ENCODE results near the gene KLHL18.
A peak's percentile ranks its signal among the peaks of the same experiment; 100 is the strongest.
"Not testable (repeated sequence)": the region's sequence is repeated elsewhere in the genome, so short reads cannot be mapped to it uniquely, and the experiment has no call there.

Gene KLHL18

GRCh38 chr3:47348411-47349154 is 65.8 kb downstream of the KLHL18 start:
- DNase-seq, result no peak
- no peaks in the 10 kb centered on the region for H3K9me3 Mint-ChIP-seq
- H3K4me3 Mint-ChIP-seq, result no peak overlapping the region
- no peaks in the 10 kb centered on the region for H3K27me3 Mint-ChIP-seq
- H3K27ac Mint-ChIP-seq, result no peak overlapping the region
- peaks cover 3% of the 10 kb centered on the region for H3K4me1 Mint-ChIP-seq (ENCODE audit: low read depth)
- H3K36me3 Mint-ChIP-seq (ENCODE audit: low read depth), result peaks cover 35% of the 10 kb centered on the region

- no peak overlapping the region for H3K27ac Mint-ChIP-seq
- H3K27me3 Mint-ChIP-seq, result no peaks in the 10 kb centered on the region
- peaks cover 12% of the 10 kb centered on the region for H3K9me3 Mint-ChIP-seq
- H3K36me3 Mint-ChIP-seq (ENCODE audit: low read depth), result peaks cover 5% of the 10 kb centered on the region
- peaks cover under 1% of the 10 kb centered on the region for H3K4me1 Mint-ChIP-seq (ENCODE audit: low read depth)
- no peak for DNase-seq
- no peak overlapping the region for H3K4me3 Mint-ChIP-seq
These were observed 72.3 kb downstream of the KLHL18 start for GRCh38 chr3:47355010-47355409.

GRCh38 chr3:47356201-47356600 is 73.5 kb downstream of the KLHL18 start:
- Mint-ChIP-seq H3K36me3 (ENCODE audit: low read depth) (peaks cover 10% of the 10 kb centered on the region), H3K4me1 (ENCODE audit: low read depth) (peaks cover 5% of the 10 kb centered on the region), H3K27ac (no peak overlapping the region), H3K27me3 (no peaks in the 10 kb centered on the region), H3K4me3 (no peak overlapping the region), H3K9me3 (peaks cover 17% of the 10 kb centered on the region)
- DNase-seq, result no peak

GRCh38 chr3:47359323-47359722 is 76.6 kb downstream of the KLHL18 start:
- Mint-ChIP-seq H3K4me1 (ENCODE audit: low read depth) (peaks cover 17% of the 10 kb centered on the region), H3K36me3 (ENCODE audit: low read depth) (peaks cover 14% of the 10 kb centered on the region), H3K27ac (no peak overlapping the region), H3K27me3 (no peaks in the 10 kb centered on the region), H3K4me3 (no peak overlapping the region), H3K9me3 (peaks cover 17% of the 10 kb centered on the region)
- no peak for DNase-seq

GRCh38 chr3:47360110-47360517 is 77.4 kb downstream of the KLHL18 start:
- not testable (repeated sequence) for H3K4me3 Mint-ChIP-seq, H3K27me3 Mint-ChIP-seq, DNase-seq
- Mint-ChIP-seq H3K27ac (peak overlapping the region; percentile 77), H3K36me3 (ENCODE audit: low read depth) (peaks cover 14% of the 10 kb centered on the region), H3K9me3 (peaks cover 17% of the 10 kb centered on the region), H3K4me1 (ENCODE audit: low read depth) (peaks cover 17% of the 10 kb centered on the region)

- peak; percentile 41 for DNase-seq
- no peaks in the 10 kb centered on the region for H3K27me3 Mint-ChIP-seq
- H3K9me3 Mint-ChIP-seq, result peaks cover 17% of the 10 kb centered on the region
- peak overlapping the region; percentile 63 for H3K27ac Mint-ChIP-seq
- H3K4me3 Mint-ChIP-seq, result no peak overlapping the region
- H3K4me1 Mint-ChIP-seq (ENCODE audit: low read depth), result peaks cover 17% of the 10 kb centered on the region
- peaks cover 14% of the 10 kb centered on the region for H3K36me3 Mint-ChIP-seq (ENCODE audit: low read depth)
These were observed 80.0 kb downstream of the KLHL18 start for GRCh38 chr3:47362701-47363100.

- H3K27ac Mint-ChIP-seq, result no peak overlapping the region
These were observed 82.7 kb downstream of the KLHL18 start for GRCh38 chr3:47365213-47366153.

GRCh38 chr3:47366833-47367232 is 84.1 kb downstream of the KLHL18 start:
- no peak for DNase-seq
- Mint-ChIP-seq H3K4me3 (no peak overlapping the region), H3K27me3 (no peaks in the 10 kb centered on the region), H3K9me3 (no peaks in the 10 kb centered on the region), H3K4me1 (ENCODE audit: low read depth) (peaks cover 11% of the 10 kb centered on the region), H3K27ac (no peak overlapping the region), H3K36me3 (ENCODE audit: low read depth) (peaks cover 4% of the 10 kb centered on the region)

More at GRCh38 chr3:47365213-47366153, 82.7 kb downstream of the KLHL18 start:
- no peak for DNase-seq
- no peaks in the 10 kb centered on the region for H3K27me3 Mint-ChIP-seq
- peaks cover 12% of the 10 kb centered on the region for H3K4me1 Mint-ChIP-seq (ENCODE audit: low read depth)
- peaks cover under 1% of the 10 kb centered on the region for H3K9me3 Mint-ChIP-seq
- H3K36me3 Mint-ChIP-seq (ENCODE audit: low read depth), result peaks cover 4% of the 10 kb centered on the region
- H3K4me3 Mint-ChIP-seq, result no peak overlapping the region

- Mint-ChIP-seq H3K27me3 (no peaks in the 10 kb centered on the region), H3K4me3 (no peak overlapping the region), H3K9me3 (no peaks in the 10 kb centered on the region), H3K4me1 (ENCODE audit: low read depth) (peaks cover 6% of the 10 kb centered on the region), H3K36me3 (ENCODE audit: low read depth) (peaks cover 2% of the 10 kb centered on the region), H3K27ac (no peak overlapping the region)
- no peak for DNase-seq
These were observed 84.9 kb downstream of the KLHL18 start for GRCh38 chr3:47367631-47368030.

GRCh38 chr3:47370020-47370419 is 87.3 kb downstream of the KLHL18 start:
- not testable (repeated sequence) for H3K4me3 Mint-ChIP-seq; DNase-seq; H3K27ac Mint-ChIP-seq; H3K27me3 Mint-ChIP-seq; H3K9me3 Mint-ChIP-seq; H3K36me3 Mint-ChIP-seq (ENCODE audit: low read depth); H3K4me1 Mint-ChIP-seq (ENCODE audit: low read depth)

GRCh38 chr3:47370887-47371697 is 88.3 kb downstream of the KLHL18 start:
- H3K4me1 Mint-ChIP-seq (ENCODE audit: low read depth), result no peaks in the 10 kb centered on the region
- H3K27ac Mint-ChIP-seq, result no peak overlapping the region
- no peaks in the 10 kb centered on the region for H3K9me3 Mint-ChIP-seq
- H3K27me3 Mint-ChIP-seq, result no peaks in the 10 kb centered on the region
- no peaks in the 10 kb centered on the region for H3K36me3 Mint-ChIP-seq (ENCODE audit: low read depth)
- H3K4me3 Mint-ChIP-seq, result no peak overlapping the region
- peak; percentile 45 for DNase-seq

GRCh38 chr3:47374587-47374986 is 91.8 kb downstream of the KLHL18 start:
- H3K9me3 Mint-ChIP-seq, result no peaks in the 10 kb centered on the region
- H3K4me1 Mint-ChIP-seq (ENCODE audit: low read depth), result peaks cover 8% of the 10 kb centered on the region
- H3K27ac Mint-ChIP-seq, result no peak overlapping the region
- DNase-seq, result no peak
- no peak overlapping the region for H3K4me3 Mint-ChIP-seq
- H3K27me3 Mint-ChIP-seq, result no peaks in the 10 kb centered on the region
- H3K36me3 Mint-ChIP-seq (ENCODE audit: low read depth), result no peaks in the 10 kb centered on the region

- H3K27me3 Mint-ChIP-seq, result no peaks in the 10 kb centered on the region
- no peak overlapping the region for H3K27ac Mint-ChIP-seq
- H3K36me3 Mint-ChIP-seq (ENCODE audit: low read depth), result peaks cover 13% of the 10 kb centered on the region
- peaks cover 16% of the 10 kb centered on the region for H3K4me1 Mint-ChIP-seq (ENCODE audit: low read depth)
- H3K4me3 Mint-ChIP-seq, result no peak overlapping the region
- H3K9me3 Mint-ChIP-seq, result no peaks in the 10 kb centered on the region
- no peak for DNase-seq
These were observed 93.6 kb downstream of the KLHL18 start for GRCh38 chr3:47376393-47376792.

- Mint-ChIP-seq H3K9me3 (no peaks in the 10 kb centered on the region), H3K36me3 (ENCODE audit: low read depth) (peaks cover 18% of the 10 kb centered on the region), H3K27ac (no peak overlapping the region), H3K27me3 (no peaks in the 10 kb centered on the region), H3K4me3 (no peak overlapping the region), H3K4me1 (ENCODE audit: low read depth) (peaks cover 23% of the 10 kb centered on the region)
- DNase-seq, result no peak
These were observed 94.4 kb downstream of the KLHL18 start for GRCh38 chr3:47377186-47377585.
